Activated CD4-positive, alpha-beta T cell treated with anti-CD3 and anti-CD28 coated beads, Interleukin-2, amount 50 U/mL, for 1 hour (primary cell): Measurements from ENCODE around the gene TGM2.

Experiments used
- DNase-seq: peaks from one replicate; pipeline ENCODE4 v3.0.0-alpha.2; 2020

Gene TGM2

DNA sequence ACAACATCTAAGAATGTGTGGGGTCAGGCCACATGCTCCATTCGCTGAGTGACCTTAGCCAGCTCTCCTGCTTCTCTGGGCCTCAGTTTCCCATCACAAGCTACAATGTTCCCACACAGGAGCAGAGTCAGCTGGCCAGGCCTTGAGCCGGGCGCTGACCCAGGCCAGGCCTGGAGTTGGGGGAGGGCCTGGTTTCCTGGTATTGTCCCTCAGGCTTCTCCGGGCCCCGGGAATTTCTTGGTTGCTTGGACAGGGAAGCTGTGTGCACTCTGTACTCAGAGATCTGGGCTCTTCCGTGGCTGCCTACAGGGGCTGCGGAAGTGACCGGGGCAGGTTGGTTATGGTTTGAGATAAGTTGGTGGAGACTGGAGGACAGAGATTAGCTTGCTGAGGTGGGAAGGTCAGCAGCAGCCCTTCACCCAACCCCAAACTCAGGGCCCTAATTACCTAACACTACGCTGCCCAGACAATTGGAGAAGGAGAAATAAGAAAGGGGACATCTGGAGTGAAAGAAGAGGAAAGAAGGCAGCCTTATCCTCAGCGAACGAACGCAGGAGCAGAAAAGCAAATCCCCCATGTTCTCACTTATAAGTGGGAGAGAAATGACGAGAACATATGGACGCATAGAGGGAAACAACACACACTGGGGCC is 6.2 kb downstream of the TGM2 start:
- DNase-seq = no peak

DNA sequence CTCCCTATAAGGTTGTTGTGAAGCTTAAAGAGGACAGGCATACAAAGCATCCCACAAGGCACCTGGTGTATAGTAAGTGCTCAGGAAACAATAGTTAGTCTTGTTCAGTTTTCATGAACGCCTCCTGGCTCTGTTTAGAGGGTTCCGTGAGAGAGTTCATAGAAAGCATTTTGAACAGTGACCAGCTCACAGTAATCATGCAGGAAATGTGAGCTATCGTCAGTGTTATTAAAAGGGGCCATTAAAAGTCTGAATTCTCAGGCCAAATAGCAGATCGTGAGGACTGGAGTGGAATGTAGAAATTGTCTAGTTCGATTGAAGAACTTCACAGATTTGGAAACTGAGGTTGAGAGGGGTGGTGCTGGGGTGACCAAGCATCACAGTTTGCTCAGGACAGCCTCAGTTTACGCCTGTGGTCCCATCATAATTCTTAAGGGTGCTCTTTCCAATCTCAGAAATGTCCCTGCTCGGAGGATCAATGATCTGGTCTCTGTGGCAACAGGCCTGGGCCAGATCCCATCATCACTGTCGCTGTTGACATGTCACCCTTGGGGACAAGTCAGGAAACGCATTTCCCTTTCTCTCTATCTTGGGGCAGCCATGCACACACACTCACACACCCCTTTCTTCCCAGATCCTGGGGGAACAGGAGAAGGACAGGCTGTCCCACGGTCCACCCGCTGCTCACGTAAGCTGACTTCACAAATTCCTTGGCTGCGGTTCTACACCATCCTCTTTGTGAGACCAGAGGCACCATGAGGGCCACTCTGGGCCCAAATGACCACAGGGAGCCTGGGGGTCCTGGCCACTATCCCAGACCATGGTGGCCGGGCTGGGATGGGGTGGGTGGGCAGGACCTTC is 7.2 kb downstream of the TGM2 start:
- no peak for DNase-seq

DNA sequence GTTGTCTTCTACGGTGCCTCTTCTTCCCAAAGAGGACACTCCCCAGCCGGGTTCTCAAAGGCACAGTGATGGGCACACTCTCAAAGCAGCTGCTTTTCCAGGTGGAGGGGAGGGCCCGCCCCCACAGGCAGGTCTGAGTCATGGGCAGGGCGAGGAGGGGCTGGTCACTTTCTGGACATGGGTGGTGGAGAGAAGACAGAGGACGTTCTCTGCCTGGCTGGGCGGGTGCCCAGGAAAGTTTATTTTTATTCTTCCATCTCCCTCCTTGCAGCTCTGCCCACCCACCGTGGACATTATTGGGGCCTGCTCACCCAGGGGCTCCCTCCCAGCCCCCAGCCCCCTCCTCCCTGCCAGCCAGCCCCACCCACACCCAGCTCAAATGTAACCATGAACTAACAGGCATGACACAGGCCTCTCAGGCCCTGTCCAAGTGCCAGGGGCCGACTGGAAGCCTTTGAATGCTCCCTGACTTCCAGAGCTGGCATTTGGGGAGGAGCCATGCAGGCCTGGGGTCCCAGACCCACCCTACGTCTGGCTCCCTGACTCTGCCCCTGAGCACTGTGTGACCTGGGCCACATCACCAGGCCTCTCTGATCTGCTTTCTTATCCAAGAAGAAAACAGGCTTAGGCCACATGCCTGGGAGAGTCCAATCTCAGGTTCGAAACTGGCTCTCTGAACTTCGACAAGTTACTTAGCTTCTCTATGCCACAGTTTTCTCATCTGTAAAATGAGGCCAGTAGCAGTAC is 8.0 kb downstream of the TGM2 start:
- DNase-seq = no peak

DNA sequence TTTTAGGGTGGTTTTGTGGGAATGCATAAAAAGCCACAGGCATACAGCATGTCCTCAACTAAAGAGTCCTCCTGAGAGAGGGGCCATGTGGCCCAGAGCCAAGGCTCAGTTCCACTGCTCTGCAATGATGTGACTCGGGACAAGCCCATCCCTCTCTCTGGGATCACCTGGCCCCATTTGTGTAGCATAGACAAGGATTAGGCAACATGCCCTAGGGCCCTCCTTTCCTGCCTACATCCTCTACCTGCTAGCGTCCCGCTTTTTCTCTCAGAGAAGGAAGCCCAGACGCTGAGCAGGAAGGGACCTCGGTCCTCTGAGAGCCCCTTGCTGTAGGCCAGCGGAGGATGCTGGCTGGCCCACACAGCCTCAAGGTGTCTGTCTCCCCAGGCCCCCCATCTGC is 8.8 kb downstream of the TGM2 start:
- DNase-seq = no peak

DNA sequence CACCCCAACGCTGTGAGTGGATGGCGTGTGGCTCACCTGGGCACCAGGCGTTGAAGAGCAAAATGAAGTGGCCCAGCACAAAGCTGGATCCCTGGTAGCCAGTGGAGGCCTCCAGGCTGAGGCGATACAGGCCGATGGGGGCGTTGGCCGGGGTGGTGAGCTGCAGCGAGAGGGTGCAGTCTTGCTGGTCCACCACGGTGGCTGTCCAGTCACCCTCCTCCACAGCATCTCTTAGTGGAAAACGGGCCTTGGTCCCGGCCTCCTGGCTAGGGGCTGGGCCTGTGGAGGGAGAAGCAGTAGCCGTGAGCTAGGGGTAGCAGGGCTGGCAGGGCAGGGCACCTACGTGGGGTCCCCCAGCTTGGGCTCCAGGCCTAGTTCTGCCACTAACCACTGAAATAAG is 9.3 kb downstream of the TGM2 start:
- DNase-seq = no peak

DNA sequence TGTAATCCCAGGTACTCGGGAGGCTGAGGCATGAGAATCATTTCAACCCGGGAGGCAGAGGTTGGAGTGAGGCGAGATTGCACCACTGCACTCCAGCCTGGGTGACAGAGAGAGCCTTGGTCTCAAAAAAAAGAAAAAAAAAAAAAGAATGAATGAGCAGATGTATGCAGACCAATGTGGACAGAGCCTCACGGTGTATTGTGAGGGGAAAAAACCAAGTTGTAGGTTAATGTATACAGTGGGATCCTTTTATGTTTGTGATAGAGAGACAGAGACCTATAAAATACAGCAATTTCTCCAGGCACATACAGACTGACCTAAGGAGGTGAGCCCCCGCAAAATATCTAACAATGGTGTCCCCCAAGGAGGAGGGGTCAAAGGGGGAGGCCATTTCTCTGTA is 11.7 kb downstream of the TGM2 start:
- no peak for DNase-seq

DNA sequence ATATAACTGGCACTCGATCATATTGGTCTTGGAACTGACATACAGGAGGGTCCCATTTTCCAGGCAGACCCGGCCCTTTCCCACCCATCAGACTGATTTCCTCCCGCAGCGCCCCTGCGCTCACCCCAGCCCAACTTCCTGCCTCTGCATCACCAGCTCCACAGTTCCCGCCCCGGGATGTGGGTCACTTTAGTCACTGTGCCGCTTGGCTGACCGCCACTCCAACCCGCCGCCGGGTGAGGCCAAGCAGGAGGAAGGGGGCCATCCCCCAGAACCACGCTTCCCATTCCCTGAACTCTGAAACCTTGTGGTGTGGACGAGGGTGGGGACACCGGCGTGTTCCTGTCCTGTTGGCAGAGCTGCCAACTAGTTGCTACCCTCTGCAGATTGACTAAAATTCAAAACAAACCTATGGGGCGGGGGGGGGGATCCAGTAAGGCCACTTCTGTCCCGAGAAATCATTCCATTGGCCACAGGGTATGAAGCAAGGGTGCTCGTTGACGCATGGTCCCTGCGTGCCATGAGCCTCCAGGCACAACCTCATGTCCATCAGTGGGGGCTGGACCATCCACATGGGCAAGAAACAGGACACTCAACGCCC is 12.3 kb downstream of the TGM2 start:
- DNase-seq = no peak

DNA sequence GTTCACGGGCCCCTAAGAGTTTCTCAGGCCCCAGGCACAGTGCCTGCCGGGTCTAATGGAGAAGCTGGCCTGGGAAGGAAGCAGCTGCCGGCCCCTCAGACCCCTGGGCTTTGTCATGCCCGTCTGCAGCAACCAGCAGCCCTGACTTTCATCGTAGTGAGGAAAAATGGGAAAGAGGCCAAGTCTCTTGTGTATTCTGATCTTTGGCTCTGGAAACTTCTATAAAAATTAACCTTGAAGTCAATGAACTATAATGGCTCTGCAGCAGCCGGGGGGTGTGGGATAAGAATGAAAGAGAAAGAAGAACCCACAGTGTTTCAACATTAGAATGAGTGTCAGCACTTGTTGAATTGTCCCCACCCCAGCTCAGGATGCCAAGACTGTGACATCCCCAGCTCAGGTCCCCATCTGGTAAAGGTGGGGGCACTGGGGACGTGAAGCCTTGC is 12.9 kb downstream of the TGM2 start:
- no peak for DNase-seq

DNA sequence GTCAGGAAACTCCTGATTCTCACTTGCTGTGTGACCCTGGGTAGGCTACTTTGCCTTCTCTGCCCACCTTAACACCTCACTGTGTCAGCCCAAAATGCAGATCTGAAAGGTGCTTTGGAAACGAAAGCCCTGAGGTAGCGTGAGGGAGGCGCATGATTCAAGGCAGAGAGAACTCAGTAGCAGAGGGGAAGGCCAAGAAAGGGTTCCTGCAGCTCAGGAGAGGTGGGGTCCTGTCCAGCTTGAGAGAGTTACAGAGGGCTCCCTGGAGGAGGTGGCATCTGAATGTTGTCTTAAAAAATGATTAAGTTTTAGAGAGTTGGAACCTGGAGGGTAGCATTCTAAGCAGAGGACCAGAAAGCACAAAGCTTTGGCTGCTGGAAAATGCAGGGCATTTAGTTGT is 13.6 kb downstream of the TGM2 start:
- DNase-seq = no peak

DNA sequence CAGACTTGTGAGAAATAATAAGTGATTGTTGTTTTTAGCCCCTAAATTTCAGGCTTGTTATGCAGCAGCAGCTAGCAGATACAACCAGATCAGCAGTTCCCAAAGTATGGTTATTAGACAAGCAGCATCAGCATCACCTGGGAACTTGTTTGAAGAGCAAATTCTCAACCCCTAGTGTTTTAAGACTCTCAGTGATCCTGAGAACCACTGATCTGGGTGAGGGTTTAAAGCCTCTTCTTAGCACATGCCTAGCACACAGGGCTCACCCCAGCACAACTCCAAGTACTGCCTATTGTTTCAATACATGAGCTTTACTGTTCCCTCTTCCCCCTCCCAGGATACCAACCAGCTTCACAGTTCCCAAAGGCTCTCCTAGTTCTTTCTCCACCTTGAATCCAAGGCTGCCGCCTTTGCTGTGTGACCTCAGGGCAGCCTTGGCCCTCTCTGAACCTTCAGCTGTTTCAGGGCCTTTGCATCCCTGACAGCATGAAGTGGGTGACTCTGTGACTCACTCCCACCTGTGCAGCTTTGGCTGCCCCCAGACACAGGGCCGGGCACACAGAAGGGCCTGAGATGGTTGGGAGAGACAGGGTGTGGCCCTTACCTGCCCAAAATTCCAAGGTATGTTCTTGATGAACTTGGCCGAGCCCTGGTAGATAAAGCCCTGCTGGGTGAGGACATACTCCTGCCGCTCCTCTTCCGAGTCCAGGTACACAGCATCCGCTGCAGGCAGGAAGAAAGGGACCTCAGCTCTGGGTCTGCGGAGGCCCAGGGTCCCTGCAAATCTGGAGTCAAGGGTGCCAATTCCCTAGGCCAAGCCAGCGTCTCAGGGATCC is 14.5 kb downstream of the TGM2 start:
- no peak for DNase-seq

DNA sequence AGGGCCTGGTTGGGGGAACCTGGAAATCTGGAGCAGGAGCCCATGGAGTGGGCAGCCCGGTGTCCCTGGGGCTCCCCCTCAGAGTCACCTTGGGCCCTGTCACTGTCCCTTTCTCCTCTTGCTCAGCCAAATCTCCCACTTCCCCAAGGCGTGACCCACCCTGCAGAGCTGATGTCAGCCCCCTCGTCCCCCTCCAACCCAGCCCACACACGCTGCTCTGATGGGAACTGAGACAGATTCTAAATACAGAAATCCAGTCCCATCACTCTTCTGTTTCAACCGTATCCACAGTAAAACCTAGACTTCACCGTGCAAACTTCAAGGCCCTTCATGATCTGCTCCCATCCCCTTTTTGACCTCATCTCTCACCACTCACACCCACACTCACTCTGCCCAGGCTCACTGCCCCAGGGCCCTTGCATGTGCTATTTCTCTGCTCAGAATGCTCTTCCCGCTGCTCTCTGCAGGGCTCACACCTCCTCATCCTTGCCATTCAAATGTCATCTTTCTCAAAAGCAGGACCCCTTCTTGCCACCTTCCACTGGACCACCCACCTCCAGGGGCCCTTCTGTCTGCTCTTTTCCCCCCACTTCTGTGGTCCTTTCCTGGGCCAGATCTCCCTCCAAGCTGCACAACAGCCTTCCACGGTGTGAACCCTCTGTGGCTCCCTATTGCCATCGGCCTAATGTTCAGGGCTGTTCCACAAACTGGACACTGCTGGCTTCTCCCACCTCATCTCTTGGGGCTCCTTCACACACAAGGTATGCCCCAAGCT is 16.6 kb downstream of the TGM2 start:
- DNase-seq = no peak

DNA sequence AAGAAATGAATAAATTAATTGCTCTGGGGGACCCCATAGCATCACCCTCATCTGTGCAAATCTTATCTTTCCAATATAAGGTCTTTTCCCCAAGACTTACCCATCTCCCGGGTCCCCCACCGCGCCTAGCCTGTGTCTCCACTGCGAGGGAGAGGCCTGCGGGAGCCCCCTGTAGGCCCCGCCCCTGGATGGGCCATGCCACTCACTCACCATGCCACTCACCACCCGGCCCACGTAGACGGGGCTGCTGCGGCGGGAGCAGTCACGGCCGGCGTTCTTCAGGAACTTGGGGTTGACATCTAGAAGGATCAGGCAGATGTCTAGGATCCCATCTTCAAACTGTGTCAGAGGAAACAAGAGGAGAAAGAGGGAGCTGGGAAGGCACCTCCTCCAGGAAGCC is 17.3 kb downstream of the TGM2 start:
- no peak for DNase-seq

DNA sequence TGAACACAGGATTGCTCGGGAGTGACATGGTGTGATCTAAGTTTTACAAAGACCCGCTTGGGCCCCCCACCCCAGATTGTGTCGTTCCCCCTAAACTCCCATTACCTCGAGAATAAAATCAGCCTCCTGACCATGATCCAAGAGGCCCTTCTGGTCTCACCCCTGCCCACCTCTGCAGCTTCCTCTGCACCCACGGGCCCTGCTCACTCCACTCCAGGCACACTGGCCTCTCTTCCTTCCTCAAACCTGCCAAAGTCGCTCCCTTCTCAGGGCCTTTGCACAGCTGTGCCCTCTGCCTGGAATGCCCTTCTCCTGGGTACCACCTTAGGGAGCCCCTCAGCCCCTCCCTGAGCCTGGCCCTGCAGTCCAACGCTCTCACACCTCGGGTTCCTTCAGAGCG is 17.9 kb downstream of the TGM2 start:
- DNase-seq = no peak

DNA sequence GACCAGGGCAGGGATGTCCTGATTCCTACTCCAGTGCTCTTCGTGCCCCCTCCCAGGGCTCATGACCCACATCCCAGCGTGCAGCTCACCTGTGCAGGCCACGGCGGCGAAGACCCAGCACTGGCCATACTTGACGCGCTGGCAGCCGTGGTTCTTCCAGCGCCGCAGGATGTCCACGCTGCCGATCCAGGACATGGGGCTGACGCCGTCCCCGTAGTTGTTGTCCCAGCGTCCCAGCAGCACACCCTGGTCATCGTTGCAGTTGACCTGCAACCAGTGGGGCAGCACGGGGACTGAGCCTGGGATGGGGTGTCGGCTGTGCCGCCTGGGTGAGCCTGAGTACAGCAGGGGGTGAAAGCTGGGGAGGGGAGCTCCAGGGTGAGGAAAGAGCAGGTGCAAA is 18.4 kb downstream of the TGM2 start:
- no peak for DNase-seq

DNA sequence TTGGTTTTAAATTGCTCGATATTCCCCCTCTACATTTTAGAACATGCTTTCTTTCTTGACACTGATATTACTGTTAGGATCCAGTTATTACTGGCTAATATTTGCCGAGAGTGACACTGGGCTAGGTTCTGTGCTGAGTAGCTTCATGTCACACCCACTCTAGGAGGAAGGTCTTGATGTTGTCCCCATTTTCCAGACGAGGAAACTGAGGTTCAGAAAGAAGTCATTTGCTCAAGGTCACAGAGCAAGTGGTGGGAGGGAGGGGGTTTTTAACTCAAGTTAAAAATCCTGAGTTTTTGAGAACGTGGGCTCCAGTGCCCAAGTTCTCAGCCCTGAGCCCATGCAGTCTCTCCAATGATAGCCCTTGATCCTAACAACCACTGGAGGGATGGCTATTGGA is 18.9 kb downstream of the TGM2 start:
- no peak for DNase-seq

DNA sequence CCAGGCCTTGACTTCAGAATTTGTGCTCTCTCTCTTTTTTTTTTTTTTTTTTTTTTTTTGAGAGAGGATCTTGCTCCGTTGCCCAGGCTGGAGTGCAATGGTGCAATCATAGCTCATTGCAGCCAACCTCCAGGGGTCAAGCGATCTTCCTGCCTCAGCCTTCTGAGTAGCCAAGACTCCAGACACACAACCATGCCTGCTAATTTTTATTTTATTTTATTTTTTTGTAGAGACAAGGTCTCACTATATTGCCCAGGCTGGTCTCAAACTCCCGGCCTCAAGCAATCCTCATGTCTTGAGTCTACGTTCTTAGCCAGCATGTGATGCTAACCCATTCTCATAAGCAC is 19.4 kb downstream of the TGM2 start:
- no peak for DNase-seq

DNA sequence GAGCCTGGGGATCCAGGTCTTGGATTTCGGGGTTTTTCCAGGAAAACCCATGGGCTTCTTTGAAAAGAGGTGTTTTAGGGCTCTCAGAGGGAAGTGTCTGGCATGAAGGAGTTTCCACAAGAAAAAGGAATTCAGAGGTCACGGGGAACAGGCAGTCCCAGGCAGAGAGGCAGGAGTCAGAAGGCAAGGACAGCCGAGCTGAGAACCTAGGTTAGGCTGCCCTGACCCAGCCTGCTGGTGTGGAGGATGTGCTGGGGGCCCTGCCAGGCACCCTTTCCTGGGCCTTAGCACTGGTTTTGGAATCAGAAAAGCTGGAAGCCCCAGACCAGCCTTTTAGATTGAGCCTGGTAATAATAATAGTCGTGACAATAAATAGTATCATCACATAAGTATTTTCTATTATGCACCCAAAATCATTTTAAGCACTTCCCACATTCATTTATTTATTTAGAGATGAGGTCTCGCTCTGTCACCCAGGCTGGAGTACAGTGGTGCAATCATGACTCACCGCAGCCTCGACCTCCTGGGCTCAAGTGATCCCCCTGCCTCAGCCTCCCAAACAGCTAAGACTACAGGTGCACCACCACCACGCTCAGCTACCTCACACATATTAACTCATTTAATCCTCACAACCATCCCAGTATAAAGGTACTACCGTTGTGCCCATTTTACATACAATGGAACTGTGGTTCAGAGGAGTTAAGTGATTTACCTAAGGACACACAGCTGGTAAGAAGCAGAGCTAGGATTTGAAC is 19.9 kb downstream of the TGM2 start:
- DNase-seq = no peak

DNA sequence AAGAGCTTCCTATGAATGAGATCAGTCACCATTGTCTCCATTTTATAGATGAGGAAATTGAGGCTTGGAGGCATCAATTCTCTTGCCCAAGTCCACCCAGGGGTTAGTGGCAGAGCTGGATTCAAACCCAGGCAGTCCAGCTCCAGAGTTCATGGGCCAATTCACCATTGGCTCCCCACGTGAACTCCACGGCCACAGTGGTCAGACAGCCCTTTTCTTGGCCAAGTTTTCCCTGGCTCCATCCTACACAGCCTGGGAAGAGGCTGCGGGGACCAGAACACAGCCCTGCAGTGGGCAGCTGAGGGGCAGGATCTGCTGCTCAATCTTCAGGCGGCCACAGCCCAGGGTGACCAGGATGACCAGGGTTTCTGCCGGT is 20.5 kb downstream of the TGM2 start:
- no peak for DNase-seq

DNA sequence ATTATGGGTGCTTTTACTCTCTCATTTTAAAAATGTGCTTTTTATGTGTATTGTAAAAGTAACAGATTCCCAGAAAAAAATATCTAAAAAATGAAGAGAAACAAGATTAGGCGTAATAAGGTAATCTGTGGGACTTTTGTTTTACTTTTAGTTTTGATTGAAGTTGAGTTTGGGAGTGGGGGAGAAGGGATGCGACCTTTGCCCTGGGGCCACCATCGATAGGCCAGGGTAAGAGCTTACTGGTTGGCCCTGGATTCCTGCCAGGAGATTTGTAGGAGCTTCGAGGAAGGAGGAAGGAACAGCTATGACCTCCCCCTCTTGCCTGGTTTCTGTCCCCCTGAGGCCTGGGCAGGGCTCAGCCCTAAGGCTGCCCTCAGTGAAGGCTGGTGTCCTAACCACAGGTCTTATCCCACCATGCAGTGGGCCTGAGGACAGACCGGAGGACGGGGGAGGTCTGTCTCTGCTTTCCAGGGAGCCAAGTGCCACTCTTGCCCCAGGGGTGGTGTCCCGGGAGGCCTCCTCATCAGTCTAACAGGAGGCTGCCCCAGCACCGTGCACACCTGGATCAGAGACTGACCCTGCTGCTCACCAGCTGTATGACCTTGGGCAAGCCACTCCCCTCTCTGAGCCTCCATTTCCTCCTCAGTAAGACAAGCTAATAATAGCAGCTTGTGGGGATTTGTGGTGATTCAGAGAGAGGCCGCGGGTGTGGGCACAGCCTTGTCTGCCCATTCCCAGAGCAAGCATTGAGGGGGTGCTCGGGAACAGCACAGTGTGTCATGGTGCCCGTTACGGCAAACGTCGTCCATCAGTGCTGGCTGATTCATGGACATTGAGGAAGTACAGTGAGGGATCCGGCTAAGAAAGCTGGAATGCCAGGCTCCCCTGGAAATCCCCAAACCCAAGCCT is 21.2 kb downstream of the TGM2 start:
- no peak for DNase-seq

DNA sequence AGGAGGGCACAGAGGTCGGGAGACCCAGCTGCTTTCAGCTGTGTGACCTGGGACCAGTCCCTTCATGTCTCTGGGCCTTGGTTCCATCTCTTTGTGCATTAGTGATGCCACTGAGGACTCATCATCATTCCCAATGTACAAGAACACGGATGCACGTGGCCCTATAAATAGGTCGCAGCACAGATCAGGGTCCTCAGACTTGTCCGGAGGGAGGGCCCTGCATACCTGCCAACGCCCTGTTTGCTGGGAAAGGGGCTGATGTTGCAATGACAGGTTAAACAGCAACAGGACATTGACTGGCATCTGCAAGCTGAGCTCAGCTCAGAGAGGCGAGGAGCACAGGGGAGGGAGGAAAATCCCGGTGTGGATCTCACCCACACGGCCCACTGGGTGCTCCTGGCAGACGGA is 21.8 kb downstream of the TGM2 start:
- DNase-seq = no peak
